ENCODE results near the gene TOMM20.
"Not testable (repeated sequence)": the region's sequence is repeated elsewhere in the genome, so short reads cannot be mapped to it uniquely, and the experiment has no call there.

Gene TOMM20

GRCh38 chr1:235128456-235129328, at the start of gene TOMM20:
Gene TOMM20, minus strand, starts transcription at chr1:235128837. Its CDS starts 122 bp downstream, at chr1:235128715.
- DNase-seq = peak; percentile 96
- Mint-ChIP-seq H3K27me3 (no peaks in the 10 kb centered on the region), H3K27ac (peak within 1 kb of the TSS; percentile 98), H3K9me3 (no peaks in the 10 kb centered on the region), H3K36me3 (peaks cover 44% of the 10 kb centered on the region), H3K4me1 (peaks cover 46% of the 10 kb centered on the region), H3K4me3 (peak within 1 kb of the TSS; percentile 99)
- CTCF ChIA-PET = interaction anchor here (2.0 kb wide), 1 partner anchor 288 kb away, joined by 8 read pairs; no protein-coding TSS in a partner anchor

- CTCF ChIA-PET = no interaction called here
Measured at GRCh38 chr1:235176486-235176885, 47.8 kb upstream of the TOMM20 start.

GRCh38 chr1:235169986-235170385, 41.3 kb upstream of the TOMM20 start:
- Mint-ChIP-seq H3K4me1 (no peaks in the 10 kb centered on the region), H3K9me3 (no peaks in the 10 kb centered on the region), H3K36me3 (peaks cover 34% of the 10 kb centered on the region), H3K27me3 (no peaks in the 10 kb centered on the region), H3K27ac (no peak overlapping the region), H3K4me3 (no peak overlapping the region)
- DNase-seq = no peak
- CTCF ChIA-PET = no interaction called here

More at GRCh38 chr1:235176486-235176885, 47.8 kb upstream of the TOMM20 start:
- Mint-ChIP-seq H3K27me3 (no peaks in the 10 kb centered on the region), H3K9me3 (no peaks in the 10 kb centered on the region), H3K4me1 (no peaks in the 10 kb centered on the region), H3K36me3 (peaks cover 43% of the 10 kb centered on the region), H3K4me3 (no peak overlapping the region), H3K27ac (no peak overlapping the region)
- DNase-seq = no peak

GRCh38 chr1:235168375-235168774, 39.7 kb upstream of the TOMM20 start:
- H3K27ac Mint-ChIP-seq = no peak overlapping the region
- CTCF ChIA-PET = no interaction called here
- no peak for DNase-seq
- H3K36me3 Mint-ChIP-seq = peaks cover 31% of the 10 kb centered on the region
- no peak overlapping the region for H3K4me3 Mint-ChIP-seq
- no peaks in the 10 kb centered on the region for H3K27me3 Mint-ChIP-seq
- no peaks in the 10 kb centered on the region for H3K4me1 Mint-ChIP-seq
- no peaks in the 10 kb centered on the region for H3K9me3 Mint-ChIP-seq

GRCh38 chr1:235161685-235162327, 33.2 kb upstream of the TOMM20 start:
- Mint-ChIP-seq H3K4me1 (peaks cover 26% of the 10 kb centered on the region), H3K27me3 (no peaks in the 10 kb centered on the region), H3K27ac (peak overlapping the region; percentile 98), H3K36me3 (peaks cover 23% of the 10 kb centered on the region), H3K4me3 (peak overlapping the region; percentile 97), H3K9me3 (no peaks in the 10 kb centered on the region)
- DNase-seq = peak; percentile 32
- CTCF ChIA-PET = interaction anchor here (1.4 kb wide), 2 partner anchors 57 to 210 kb away, joined by 4 read pairs; no protein-coding TSS in a partner anchor

GRCh38 chr1:235160957-235161684, 32.5 kb upstream of the TOMM20 start, which contains the start of gene RBM34:
Gene RBM34, minus strand, starts transcription at chr1:235161250. Its CDS starts 24 bp downstream, at chr1:235161226.
- H3K27ac Mint-ChIP-seq = peak within 1 kb of the TSS; percentile 98

GRCh38 chr1:235160383-235160956, 31.8 kb upstream of the TOMM20 start:
- Mint-ChIP-seq H3K27me3 (no peaks in the 10 kb centered on the region), H3K27ac (peak overlapping the region; percentile 98), H3K4me3 (peak overlapping the region; percentile 97), H3K4me1 (peaks cover 26% of the 10 kb centered on the region), H3K9me3 (no peaks in the 10 kb centered on the region), H3K36me3 (peaks cover 23% of the 10 kb centered on the region)
- no peak for DNase-seq
- CTCF ChIA-PET = interaction anchor here (0.6 to 1.4 kb wide), 4 partner anchors 13 to 256 kb away, joined by 4 to 5 read pairs (median 4); no protein-coding TSS in a partner anchor

More at GRCh38 chr1:235160957-235161684, 32.5 kb upstream of the TOMM20 start, which contains the start of gene RBM34:
- Mint-ChIP-seq H3K9me3 (no peaks in the 10 kb centered on the region), H3K4me3 (peak within 1 kb of the TSS; percentile 97), H3K4me1 (peaks cover 26% of the 10 kb centered on the region), H3K36me3 (peaks cover 23% of the 10 kb centered on the region), H3K27me3 (no peaks in the 10 kb centered on the region)
- CTCF ChIA-PET = interaction anchor here (0.6 to 1.4 kb wide), 4 partner anchors 14 to 255 kb away, joined by 4 to 5 read pairs (median 4); no protein-coding TSS in a partner anchor
- peak; percentile 95 for DNase-seq

- not testable (repeated sequence) for DNase-seq, H3K9me3 Mint-ChIP-seq
Measured at GRCh38 chr1:235159930-235160329, 31.3 kb upstream of the TOMM20 start.

GRCh38 chr1:235159284-235159683, 30.6 kb upstream of the TOMM20 start:
- H3K27me3 Mint-ChIP-seq, H3K9me3 Mint-ChIP-seq, H3K4me3 Mint-ChIP-seq, DNase-seq, H3K27ac Mint-ChIP-seq: not testable (repeated sequence)
- peaks cover 26% of the 10 kb centered on the region for H3K36me3 Mint-ChIP-seq
- CTCF ChIA-PET = interaction anchor here (0.8 kb wide), 1 partner anchor 257 kb away, joined by 3 read pairs; no protein-coding TSS in a partner anchor
- peaks cover 31% of the 10 kb centered on the region for H3K4me1 Mint-ChIP-seq

More at GRCh38 chr1:235159930-235160329, 31.3 kb upstream of the TOMM20 start:
- peak overlapping the region; percentile 82 for H3K27ac Mint-ChIP-seq
- not testable (repeated sequence) for H3K27me3 Mint-ChIP-seq
- CTCF ChIA-PET = interaction anchor here (0.8 kb wide), 1 partner anchor 256 kb away, joined by 3 read pairs; no protein-coding TSS in a partner anchor
- peaks cover 24% of the 10 kb centered on the region for H3K36me3 Mint-ChIP-seq
- peaks cover 27% of the 10 kb centered on the region for H3K4me1 Mint-ChIP-seq
- H3K4me3 Mint-ChIP-seq = peak overlapping the region; percentile 97

- Mint-ChIP-seq H3K4me1 (peaks cover 31% of the 10 kb centered on the region), H3K27ac (no peak overlapping the region), H3K9me3 (no peaks in the 10 kb centered on the region), H3K4me3 (no peak overlapping the region), H3K36me3 (peaks cover 30% of the 10 kb centered on the region), H3K27me3 (no peaks in the 10 kb centered on the region)
- CTCF ChIA-PET = no interaction called here
- DNase-seq = no peak
Measured at GRCh38 chr1:235158680-235159079, 30.0 kb upstream of the TOMM20 start.

GRCh38 chr1:235157150-235157549, 28.5 kb upstream of the TOMM20 start:
- H3K27me3 Mint-ChIP-seq = no peaks in the 10 kb centered on the region
- no peak overlapping the region for H3K27ac Mint-ChIP-seq
- H3K4me3 Mint-ChIP-seq = no peak overlapping the region
- no peaks in the 10 kb centered on the region for H3K9me3 Mint-ChIP-seq
- DNase-seq = no peak
- CTCF ChIA-PET = interaction anchor here (0.6 to 1.4 kb wide), 3 partner anchors 11 to 248 kb away, joined by 3 read pairs; no protein-coding TSS in a partner anchor
- H3K36me3 Mint-ChIP-seq = peaks cover 33% of the 10 kb centered on the region
- H3K4me1 Mint-ChIP-seq = peaks cover 30% of the 10 kb centered on the region

- no peak for DNase-seq
- H3K27me3 Mint-ChIP-seq = no peaks in the 10 kb centered on the region
- CTCF ChIA-PET = interaction anchor here (1.4 kb wide), 1 partner anchor 10 kb away, joined by 3 read pairs; no protein-coding TSS in a partner anchor
- H3K4me1 Mint-ChIP-seq = peaks cover 26% of the 10 kb centered on the region
- H3K27ac Mint-ChIP-seq = no peak overlapping the region
- H3K4me3 Mint-ChIP-seq = no peak overlapping the region
- peaks cover 33% of the 10 kb centered on the region for H3K36me3 Mint-ChIP-seq
- no peaks in the 10 kb centered on the region for H3K9me3 Mint-ChIP-seq
Measured at GRCh38 chr1:235156740-235157139, 28.1 kb upstream of the TOMM20 start.

GRCh38 chr1:235156265-235156664, 27.6 kb upstream of the TOMM20 start:
- Mint-ChIP-seq H3K27ac (no peak overlapping the region), H3K9me3 (no peaks in the 10 kb centered on the region), H3K36me3 (peaks cover 35% of the 10 kb centered on the region), H3K4me1 (peaks cover 26% of the 10 kb centered on the region), H3K4me3 (no peak overlapping the region), H3K27me3 (no peaks in the 10 kb centered on the region)
- DNase-seq = no peak
- CTCF ChIA-PET = interaction anchor here (0.8 kb wide), 1 partner anchor 9 kb away, joined by 4 read pairs; no protein-coding TSS in a partner anchor

Measured in activated naive CD4-positive, alpha-beta T cell treated with anti-CD3 and anti-CD28 coated beads, Interleukin-2, amount 10 ng/mL, durations not matched to agents 7 days and 5 days (primary cell).